Measurements from ENCODE around the gene TKTL1.

TKTL1 gene

DNA sequence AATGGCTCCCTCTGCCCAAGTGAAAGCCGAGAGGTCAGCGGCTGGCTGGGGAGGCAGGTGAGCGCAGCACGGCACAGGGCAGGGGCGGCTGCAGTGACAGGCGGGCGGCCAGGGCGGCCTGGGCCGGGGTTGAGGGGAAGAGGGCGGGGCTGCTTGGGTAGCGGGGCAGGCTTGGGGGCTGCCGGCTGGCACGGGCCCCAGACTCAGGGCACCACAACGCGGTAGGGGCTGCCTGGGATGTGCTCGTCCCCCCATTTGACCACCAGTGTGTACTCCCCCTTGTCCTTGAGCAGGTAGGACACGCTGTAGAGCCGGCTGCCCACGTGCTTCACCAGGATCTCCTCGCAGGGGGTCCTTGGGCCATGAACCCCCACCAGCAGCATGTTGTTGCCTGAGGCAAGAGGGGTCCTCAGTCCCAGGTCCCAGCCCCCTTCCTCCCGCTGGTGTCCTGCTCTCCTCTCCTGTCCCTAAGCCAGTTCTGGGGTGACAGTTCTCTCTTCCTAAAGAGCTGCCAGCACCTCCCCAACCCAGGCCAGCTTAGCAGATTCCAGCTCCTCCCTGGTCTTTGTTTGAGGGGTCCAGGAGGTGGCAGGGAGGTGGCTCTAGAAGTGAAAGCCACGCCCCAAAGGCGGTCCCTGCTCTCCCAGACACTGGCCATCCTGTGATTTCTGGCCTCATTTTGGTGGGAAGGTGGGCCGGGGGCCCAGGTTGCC lies 53.2 kb downstream of the TKTL1 start:
- no peak for DNase-seq

DNA sequence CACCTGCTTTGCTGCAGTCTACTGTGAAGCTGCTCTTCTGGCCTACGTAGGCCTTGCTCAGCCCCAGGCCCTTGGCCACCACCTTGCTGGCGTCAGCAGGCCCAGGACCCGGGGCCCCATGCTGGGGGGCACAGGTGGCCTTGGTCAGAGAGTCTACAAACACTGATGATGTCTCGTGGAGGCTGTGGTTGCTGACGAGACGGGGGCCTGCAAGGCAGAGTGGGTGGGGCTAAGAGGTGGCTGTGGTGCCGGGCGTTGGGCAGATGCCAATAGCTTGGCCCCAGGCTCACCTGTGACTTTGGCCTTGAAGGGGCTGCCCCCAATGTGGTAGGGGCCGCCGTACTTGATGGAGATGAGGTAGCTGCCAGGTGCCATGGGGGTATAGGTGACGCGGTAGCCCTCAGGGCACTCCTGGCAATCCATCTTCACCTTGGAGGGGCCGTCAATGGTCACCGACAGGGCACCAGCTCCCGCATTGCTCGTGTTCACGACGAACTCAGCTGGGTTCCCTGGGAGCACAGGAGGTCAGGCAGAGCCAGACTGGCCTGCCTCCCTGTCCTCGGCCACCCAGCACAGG lies 53.9 kb downstream of the TKTL1 start:
- DNase-seq: no peak

DNA sequence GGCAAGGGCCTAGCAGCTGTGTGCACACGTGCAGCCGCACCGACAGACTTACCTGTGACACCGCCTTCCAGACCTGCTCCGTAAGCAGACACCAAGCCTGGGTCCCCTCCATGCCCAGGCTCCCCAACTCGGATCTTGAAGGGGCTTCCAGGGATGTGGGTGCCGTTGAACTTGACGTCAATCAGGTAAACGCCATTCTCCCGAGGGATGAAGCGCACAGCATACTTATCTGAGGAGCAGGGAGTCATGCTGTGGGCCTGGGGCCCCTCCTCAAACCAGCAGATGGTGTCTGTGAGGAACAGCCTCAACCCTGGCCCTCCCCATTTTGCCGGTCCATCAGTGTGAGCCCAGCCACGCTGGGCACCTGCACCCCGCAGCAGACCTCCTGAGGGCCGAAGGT lies 54.4 kb downstream of the TKTL1 start:
- DNase-seq: no peak

DNA sequence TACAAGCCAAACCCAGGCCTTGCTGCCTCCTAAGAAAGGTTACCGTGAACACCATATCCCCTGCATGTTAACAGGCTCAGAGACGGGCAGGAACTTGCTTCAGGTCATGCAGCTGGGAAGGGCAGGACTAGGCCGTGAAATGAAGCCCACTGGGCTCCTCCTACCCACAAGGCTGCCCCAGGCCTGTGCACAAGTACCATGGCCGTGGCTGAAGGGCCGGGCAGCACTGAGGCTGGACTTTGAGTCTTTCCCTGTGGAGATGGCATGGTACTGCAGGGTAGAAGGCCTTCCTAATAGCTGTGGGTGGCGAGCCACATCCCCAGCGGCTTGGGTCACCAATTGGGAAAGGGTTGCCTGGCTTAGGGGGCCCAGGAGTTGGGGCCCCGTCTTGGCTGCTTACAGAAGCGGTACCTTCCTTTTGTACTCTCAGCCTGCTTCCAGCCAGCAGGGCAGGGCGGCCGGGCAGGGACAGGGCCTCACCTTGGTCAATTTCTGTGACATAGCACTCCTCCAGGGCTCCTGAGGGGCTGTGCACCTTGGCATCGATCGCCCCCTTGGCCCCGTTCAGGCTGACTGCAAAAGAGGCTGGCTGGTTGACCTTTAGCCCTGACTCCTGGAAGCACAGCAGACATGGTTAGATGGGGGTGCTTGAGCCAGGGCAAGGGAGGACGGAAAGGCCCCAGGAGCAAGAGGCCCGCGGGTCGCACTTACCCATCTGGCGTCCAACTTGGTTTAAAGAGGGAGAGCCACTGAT lies 55.0 kb downstream of the TKTL1 start:
- DNase-seq: no peak

DNA sequence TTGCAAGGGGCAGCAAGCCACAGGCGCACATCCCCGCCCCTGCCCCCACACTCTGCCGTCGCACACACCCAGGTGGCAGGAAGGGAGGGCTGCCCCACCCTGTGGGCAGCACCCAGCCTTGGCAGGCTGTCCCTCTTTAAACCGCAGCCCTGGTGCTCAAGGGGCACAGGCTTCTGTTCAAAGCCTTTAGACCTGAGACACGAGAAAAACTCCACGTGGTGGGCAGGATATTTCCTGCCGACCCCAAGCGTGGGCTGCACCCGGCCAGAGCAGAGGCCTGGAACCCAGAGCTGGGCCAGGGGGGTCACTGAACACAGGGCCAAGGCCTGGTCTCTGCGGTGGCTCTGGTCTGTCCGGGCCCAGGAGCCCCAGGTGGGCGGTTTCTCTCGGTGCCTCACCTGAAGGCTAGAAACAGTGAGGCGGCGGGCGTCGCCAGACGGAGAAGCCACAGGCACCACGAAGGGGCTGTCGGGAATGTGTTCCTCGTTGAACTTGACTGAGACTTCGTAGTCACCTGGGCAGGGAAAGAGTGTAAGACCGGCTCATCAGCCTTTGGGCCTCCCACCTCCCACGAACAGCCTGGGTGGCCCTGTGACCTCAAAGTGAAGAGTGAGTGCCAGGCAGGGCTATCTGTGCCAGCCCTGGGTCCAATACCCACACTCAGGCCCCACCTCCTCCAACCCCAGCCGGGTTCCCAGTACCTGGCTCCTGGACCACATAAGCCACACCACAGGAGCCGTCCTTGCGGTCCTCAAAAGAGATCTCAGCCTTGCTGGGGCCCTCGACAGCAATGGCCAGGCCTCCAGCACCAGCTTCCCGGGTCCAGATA lies 55.8 kb downstream of the TKTL1 start:
- no peak for DNase-seq

DNA sequence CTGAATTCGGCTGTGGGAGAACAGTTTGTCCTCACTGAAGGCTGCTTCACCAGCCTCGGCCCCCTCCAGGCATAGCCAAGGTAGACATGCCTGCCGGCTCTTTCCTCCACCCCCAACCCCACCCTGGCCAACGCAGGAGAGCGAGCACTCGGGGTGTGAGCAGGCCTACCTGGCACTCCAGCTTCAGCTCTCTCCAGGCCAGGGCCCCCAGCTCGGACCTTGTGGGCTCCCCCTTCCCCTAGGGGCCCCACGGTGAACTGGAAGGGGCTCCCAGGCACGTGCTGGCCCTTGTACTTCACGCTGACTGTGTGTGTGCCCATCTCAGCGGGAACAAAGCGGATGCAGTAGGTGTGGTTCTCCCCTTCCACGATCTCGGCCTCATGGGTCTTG lies 56.4 kb downstream of the TKTL1 start:
- no peak for DNase-seq

DNA sequence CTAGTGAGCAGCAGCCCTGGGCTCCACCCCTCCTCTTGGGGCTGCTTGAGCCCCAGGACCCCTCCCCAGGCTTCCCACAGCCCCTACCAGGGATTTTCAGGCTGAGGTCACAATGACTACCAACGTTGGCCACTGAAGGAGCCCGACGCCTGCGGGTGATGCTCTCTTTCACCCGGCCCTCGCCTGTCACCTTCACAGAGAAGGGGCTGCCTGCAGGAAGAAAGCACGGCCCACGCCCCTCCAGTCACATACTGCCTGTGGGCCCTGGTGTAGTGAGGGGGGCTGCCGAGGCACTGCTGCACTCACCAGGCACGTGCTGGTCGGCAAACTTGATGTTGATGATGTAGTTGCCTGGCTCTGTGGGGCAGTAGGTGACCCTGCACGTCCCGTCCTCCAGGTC lies 56.9 kb downstream of the TKTL1 start:
- DNase-seq: no peak

DNA sequence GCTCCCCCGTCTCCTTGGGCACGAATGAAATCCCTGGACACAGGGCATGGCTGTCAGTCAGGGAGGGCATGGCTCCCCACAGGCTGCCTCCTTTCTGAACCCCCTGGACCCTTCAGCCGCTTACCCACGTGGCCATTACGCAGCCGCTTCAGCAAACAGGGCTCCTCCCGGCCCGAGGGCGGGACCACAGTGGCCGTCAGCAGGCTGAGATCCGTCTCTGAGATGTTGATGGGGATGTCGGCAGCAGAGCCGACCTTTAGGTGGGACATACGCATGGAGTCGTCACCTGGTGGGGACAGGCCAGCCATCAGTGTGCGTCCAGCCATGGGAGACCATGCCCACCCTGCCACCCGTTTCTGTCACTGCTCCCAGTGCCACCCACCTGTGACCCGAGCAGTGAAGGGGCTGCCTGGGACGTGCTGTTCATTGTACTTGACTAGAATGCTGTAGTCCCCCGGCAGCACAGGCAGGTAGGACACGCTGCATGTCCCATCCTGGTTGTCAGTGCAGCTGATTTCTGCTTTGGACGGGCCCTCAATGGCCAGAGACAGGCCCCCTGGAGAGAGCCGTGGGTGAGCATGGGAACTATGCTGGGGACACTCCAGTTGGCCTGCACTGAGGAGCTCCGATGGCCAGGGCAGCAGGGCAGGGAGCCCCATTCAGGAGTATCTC lies 57.7 kb downstream of the TKTL1 start:
- DNase-seq: no peak

DNA sequence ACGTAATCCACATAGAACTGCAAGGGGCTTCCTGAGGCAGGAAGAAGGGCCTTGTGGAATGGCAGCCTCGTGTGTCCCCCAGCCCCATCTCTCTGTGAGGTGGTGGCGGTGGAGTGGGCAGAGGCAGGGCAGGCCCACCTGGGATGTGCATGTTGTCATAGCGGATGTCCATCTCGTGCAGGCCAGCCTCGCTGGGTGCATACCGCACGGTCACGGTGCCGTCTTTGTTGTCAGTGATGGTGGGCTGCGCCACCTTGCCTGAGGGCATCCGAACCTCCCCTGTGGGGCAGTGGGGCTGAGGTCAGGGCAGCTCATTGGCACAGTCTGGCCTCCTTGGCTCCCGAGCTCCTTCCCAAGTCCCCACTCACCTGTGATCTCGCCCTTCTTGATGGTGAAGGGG lies 58.4 kb downstream of the TKTL1 start:
- DNase-seq: no peak

DNA sequence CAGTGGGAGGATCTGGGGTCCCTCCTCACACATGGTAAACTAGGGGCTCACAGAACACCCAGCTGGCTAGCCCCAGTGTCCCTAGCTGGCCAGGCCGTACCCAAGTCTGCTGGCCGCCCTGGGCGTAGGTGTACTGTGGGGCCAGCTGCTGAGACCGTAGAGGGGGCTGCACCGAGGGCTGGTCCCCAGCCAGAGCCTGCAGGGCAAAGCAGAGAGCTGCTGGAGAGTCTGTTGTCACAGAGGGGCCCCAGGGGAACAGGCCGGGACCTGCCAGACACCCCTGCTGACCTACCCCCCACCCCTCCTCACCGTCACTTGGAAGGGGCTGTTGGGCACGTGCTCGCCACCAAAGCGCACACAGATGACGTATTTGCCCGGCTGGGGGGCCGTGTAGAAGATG lies 58.9 kb downstream of the TKTL1 start:
- no peak for DNase-seq

DNA sequence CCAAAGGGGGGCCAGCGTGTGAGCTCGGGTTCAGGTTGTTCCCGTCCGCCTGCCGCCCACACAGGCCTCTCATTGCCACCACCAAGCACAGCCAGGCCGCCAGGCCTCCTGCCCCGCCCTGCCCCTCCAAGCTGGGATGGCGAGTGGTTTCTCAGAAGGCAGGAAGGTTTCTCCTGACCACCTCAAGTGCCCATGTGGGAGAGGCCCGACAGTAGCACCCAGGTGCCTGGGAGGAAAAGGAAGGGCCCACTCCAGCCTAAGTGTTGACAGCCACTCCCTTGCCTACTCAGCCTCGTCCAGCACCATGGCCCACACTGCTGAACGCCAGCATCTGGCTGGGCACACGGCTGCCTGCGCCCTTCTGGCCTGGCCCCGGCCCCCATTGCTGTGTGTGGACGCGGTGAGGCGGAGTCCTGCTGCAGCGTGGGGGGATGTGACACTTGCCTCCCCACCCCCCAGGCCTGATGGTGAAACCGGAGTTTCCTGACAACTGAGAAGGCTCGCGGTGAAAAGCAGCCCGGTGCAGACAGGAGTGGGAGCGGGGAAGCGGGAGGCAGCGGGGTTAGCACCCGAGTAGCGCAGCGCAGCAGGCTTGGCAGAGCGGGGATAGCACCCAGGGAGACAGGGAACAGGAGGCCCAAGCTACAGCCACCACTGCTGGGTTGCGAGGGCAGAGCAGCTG lies 59.6 kb downstream of the TKTL1 start:
- DNase-seq: no peak

DNA sequence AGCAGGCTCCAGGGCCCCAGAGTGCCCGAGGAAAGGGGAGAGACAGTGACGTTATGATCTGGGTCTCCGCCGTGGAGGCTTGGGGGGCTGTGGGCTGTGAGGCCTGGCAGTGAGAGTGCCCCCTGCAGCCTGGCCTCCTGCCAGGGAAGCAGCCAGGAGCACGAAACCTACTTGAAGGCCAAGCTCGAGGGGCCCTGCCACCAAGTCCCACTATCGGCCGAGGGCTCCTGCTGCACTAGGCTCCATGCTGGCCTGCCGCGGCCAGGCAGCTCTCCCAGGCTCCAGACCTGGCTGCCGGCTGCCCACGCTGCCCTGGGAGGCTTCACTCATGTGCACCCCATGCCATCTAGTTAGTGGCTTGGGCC lies 60.2 kb downstream of the TKTL1 start:
- DNase-seq: no peak

DNA sequence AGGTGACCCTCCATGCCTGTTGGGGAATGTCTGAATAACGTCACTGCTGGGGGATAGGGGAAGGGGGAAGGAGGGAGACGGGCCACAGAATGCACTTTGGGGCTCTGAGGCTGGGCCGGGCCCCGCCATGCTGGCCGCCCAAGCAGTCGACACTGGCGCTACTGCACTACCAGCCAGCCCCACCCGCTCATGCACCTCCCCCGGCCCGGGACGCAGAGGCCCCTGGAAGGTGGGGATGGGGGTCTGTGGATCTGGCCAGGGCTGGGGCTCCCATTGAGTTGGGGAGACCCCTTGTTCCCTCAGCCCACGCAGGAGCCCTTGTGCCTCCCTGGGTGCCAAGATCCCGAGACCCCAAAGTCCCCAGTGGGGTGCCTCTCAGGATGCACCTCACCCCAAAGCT lies 61.0 kb downstream of the TKTL1 start:
- no peak for DNase-seq

DNA sequence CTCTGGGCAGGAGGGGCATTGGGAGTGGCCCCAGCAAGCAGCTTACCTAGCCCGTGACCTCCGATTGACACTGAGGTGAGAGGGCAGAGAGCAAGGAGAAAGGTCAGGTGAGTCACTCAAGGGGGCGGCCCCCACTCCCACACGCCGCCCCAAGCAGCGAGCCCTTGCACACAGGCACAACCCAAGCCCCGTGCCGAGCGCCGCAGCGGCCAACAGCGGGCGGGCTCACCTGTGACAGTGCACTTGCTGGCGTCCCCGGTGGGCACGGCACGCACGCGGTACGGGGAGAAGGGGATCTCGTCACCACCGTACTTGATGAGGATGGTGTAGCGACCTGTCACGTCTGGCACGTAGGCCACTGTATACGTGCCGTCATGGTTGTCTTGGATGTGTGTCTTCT lies 61.6 kb downstream of the TKTL1 start:
- DNase-seq: no peak

DNA sequence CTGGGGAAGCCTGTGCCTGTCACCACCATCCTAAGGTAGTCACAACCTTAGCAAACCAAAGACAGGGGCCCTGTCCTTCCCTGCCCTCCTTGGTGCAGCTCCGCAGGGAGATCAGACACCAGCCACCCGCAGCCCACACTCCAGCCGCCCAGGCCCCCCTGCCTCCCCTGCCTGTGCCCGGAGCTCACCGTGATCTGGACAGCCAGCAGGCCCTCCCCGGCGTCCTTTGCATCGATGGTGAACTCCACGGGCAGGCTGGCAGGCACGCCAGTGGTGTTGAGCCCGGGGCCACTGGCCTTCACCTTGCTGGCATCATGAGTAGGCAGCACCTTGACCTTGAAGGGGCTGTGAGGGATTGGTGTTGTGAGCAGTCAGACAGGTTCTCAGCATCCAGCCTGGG lies 62.4 kb downstream of the TKTL1 start:
- no peak for DNase-seq

DNA sequence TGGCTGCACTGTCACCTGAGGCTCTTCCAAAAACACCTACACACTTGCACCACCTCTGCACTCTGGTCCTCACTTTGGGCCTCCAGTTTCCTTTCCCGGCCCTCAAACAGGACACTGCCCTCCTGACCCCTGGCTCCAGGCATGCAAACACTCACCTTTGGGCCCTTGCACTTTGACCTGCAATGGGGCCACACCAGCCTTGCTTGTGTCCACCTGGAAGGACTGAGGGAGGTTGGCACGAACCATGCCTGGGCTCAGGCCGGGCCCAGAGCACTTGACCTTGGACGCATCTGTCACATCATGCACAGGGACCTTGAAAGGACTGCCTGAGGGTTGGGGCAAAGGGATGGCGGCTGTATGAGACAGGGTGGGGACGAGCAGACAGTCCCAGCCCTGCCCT lies 63.2 kb downstream of the TKTL1 start:
- no peak for DNase-seq

DNA sequence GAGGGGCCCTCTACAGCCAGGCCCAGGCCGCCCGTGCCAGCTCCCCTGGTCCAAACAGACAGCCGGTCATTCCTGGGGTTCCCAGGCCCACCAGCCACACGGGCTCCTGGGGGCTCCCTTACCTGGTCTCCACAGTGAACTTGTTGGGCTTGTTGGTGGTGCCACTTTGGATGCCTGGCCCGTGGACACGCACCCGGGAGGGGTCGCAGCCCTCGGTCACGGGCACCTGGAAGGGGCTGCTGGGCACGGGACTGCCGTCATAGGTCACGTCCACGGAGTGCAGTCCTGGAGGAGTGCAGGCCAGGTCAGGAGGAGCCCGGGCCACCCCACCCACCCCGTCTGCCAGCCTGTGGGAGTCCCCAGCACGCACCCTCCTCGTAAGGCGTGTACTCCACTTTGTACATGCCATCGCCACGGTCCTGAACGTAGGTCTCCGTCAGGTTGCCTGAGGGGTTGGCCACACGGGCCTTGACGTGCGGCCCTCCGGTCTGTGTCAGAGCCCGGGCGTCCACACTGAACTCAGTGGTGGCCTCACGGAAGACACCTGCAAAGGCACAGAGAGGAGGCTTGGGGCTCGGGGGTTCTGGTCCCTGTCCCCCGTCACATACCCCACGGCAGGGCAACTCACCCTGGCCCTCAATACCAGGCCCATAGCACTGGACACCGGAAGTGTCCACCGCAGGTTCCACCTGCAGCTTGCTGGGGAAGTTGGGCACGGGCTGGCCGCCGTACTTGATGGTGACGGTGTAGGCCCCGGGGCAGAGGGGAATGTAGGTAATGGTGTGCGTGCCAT lies 64.0 kb downstream of the TKTL1 start:
- no peak for DNase-seq

DNA sequence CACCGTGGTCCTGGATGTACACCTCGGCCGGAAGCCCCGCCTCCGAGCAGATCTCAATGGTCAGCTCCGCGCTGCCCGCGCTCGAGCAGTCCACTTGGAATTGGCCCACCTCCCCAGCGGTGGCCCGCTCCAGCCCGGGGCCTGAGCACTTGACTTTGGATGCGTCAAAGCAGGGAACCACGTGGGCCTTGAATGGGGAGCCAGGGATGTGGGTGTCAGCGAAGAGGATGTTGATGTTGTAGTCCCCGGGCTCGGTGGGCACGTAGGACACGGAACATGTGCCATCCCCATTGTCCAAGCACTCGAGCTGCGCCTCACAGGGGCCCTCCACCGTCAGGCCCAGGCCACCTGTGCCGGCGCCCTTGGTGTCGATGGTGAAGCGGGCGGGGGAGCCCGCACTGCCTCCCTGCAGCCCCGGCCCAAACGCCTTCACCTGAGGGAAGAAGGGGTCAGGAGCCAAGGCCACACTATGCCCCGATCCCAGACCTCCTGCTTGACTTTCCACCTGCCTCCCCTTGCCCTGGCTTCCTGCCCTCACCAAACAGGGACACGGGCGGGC lies 64.6 kb downstream of the TKTL1 start:
- DNase-seq: no peak

DNA sequence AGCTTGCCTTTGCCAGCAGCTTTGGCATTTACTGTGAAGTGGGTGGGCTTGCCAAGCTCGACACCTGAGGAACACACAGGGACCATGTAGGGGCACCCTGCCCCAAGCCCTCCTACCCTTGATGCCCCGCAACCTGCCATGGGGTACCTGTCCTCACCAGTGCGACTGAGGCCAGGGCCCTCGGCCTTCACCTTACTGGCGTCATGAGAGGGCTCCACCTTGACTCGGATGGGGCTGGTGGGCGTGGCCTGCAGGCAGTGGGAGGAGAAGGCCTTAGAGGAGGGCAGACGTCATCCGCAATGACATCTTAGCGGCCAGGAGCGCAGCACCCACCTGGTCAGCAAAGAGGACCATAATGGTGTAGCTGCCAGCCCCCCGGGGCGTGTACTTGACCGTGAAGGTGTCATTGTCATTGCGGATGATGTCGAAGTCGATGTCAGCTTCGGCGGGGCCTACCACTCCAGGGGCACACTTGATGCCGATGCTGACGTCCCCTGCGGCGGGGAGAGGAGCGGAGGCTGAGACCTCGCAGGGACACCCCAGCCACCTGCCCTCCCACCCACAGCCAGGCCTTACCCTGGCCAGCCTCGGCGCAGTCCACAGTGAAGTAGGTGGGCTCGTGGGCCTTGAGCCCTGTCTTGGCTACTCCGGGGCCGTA lies 66.6 kb downstream of the TKTL1 start:
- DNase-seq: no peak

DNA sequence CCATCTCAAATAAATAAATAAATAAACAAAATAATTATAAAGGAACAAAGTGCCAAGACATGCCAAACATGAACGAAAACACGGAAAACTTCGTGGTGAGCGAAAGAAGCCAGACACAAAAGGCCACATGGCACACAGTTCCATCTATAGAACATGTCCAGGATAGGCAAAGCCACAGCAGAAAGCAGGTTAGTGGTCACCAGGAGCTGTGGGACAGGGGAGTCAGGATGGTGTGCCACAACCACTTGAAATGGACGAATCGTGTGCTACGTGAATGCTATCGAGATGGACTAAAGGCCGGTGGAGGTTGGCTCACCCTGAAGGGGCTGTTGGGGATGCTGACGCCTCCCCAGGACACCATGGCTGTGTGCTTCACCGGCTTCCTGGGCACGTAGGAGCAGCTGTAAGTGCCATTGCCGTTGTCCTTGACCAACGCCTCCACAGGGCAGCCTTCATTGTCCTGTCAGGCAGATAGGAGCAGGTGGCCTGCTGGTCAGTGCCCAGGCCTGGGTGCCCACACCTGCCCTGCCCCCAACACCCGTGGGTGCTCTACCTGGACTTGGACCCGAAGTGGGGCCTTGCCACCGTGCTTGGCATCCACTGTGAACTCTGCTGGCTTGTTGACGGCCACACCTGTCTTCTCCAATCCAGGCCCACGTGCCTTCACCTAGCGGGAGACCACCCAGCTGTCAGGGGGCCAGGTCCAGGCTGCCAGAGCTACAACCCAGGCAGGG lies 68.3 kb downstream of the TKTL1 start:
- DNase-seq: no peak
